AG09319 (cell line): ENCODE measurements around the gene ABHD2.

Experiments used
- DNase-seq: peaks from one replicate; pipeline ENCODE4 v3.0.0-alpha.2; 2010; ENCODE audit warnings: low read depth; ENCODE audit errors: extremely low read depth
- CTCF ChIP-seq: IDR thresholded peaks from 2 replicates; pipeline ENCODE4 v1.5.1; 2011; ENCODE audit warnings: low read depth, mild to moderate bottlenecking, inconsistent platforms, low read length, moderate library complexity

Gene ABHD2

DNA sequence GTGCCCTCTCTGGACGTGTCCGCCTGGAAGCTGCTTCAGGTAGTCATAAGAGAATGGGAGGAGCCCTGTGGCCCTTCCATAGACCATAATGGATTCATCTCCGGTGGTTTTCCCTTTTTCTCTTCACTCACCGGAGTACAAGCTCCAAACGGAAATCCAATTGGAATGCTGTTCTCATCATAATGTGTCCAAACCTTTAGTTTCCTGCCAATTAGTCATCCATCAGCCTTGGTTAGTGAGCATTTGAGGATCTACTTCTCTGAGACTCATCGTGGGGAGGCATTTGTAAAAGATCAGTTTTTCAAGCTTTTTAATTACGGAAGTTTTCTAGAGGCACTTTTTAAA, 34.9 kb downstream of the ABHD2 start:
- no peak for TF ChIP-seq CTCF
- no peak for DNase-seq

GRCh38 chr15:89125088-89125826, 37.0 kb downstream of the ABHD2 start:
- no peak for TF ChIP-seq CTCF
- no peak for DNase-seq

GRCh38 chr15:89126009-89126408, 37.8 kb downstream of the ABHD2 start:
- no peak for TF ChIP-seq CTCF
- no peak for DNase-seq

DNA sequence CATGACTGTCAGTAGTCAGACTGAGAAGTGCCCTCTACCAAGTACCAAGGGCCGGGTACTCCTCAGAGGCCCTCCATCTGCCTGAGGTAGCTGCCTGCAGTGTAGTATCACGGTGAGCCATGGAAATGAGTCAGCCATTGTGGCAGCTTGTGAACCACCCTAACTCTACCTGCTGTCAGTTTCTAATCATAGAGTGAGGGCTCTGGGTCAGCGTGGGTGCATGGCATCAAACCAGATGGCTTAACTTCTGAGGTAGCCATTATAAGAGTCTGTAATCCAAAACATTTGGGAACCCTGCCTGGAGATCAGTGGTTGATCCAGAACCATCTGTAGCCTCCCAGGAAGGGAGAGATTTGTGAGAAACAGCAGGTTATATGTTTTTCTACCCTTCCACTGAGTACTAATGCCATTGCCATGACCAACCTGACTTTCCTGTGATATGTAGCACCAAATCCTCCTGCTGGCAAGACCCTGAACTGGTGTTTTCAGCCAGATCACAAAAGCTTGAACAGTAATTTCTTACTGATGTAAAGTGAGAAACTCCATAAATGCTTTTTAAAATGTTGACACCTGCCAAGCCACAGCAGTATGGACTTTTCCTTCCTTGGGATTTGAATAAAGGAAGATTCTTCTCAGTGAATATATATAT, 38.9 kb downstream of the ABHD2 start:
- peak; percentile 6 for TF ChIP-seq CTCF
- no peak for DNase-seq

GRCh38 chr15:89128320-89129122, 40.3 kb downstream of the ABHD2 start:
- TF ChIP-seq CTCF, result no peak
- no peak for DNase-seq

GRCh38 chr15:89129123-89129815, 41.0 kb downstream of the ABHD2 start:
- TF ChIP-seq CTCF, result peak; percentile 65
- no peak for DNase-seq
